Measurements from ENCODE around the gene TAS2R8. TPM values are rescaled to one million over a fixed set of nuclear protein-coding genes. Genes with fewer than 3 reads are reported as not detected.

TAS2R8 gene, protein sequence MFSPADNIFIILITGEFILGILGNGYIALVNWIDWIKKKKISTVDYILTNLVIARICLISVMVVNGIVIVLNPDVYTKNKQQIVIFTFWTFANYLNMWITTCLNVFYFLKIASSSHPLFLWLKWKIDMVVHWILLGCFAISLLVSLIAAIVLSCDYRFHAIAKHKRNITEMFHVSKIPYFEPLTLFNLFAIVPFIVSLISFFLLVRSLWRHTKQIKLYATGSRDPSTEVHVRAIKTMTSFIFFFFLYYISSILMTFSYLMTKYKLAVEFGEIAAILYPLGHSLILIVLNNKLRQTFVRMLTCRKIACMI
- total RNA-seq = under 1 TPM in 1 of 4 donors, not detected in 3; 0.49 TPM

DNA sequence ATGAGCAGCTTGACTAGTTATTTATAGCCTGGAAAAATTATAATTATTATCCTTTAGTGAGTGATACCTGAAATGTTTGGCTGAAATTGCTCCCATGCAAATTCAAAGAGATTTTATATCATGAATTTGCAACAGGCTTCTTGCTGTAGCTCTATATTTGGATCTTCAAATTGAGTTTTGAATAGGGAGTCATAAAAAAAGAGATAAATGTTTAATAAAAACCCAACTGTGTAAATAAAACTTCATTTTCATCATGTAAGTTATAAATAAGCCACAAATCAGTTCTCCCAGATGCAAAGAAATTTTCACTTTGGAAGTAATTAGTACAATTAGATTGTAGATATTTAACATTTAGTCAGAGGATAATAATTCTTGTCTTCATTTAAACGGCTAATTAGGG lies at the start of gene TAS2R8:
Gene TAS2R8 (minus strand): TSS at position 101 of the 400 bp plus-strand sequence. CDS start 306 bp downstream, outside the sequence.
- intact Hi-C loops (cut with DNase I; ENCODE audit: low total_unique reads) = no loop called here
- Histone ChIP-seq H3K36me3 (no peaks in the 10 kb centered on the region), H3K27ac (no peak within 1 kb of the TSS), H3K4me3 (no peak within 1 kb of the TSS), H3K27me3 (no peaks in the 10 kb centered on the region), H3K4me1 (no peaks in the 10 kb centered on the region), H3K9me3 (no peaks in the 10 kb centered on the region)
- TF ChIP-seq, protein P1, sequence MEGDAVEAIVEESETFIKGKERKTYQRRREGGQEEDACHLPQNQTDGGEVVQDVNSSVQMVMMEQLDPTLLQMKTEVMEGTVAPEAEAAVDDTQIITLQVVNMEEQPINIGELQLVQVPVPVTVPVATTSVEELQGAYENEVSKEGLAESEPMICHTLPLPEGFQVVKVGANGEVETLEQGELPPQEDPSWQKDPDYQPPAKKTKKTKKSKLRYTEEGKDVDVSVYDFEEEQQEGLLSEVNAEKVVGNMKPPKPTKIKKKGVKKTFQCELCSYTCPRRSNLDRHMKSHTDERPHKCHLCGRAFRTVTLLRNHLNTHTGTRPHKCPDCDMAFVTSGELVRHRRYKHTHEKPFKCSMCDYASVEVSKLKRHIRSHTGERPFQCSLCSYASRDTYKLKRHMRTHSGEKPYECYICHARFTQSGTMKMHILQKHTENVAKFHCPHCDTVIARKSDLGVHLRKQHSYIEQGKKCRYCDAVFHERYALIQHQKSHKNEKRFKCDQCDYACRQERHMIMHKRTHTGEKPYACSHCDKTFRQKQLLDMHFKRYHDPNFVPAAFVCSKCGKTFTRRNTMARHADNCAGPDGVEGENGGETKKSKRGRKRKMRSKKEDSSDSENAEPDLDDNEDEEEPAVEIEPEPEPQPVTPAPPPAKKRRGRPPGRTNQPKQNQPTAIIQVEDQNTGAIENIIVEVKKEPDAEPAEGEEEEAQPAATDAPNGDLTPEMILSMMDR (IDR thresholded peaks at IDR 0.05) = no peak
- no peak for TF ChIP-seq POLR2A (IDR thresholded peaks at IDR 0.05)
- no peak for DNase-seq

DNA sequence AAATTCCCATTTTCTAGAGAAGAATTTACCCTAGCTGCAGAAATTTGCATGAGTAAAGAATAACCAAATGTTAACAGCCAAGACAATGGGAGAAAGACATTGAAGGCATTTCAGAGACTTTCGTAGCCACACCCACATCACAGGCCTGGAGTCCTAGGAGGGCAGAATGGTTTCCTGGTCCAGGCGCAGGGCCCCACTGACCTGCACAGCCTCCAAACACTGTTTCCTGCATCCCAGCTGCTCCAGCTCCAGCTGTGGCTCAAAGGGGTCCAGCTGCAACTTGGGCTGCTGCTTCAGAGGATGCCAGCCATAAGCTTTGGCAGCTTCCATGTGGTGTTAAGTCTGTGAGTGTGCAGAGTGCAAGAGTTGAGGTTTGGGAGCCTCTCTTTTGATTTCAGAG lies 48.7 kb upstream of the TAS2R8 start:
- H3K27ac ChIP-seq = no peak overlapping the region
- intact Hi-C loops (cut with DNase I; ENCODE audit: low total_unique reads) = no loop called here
- no peaks in the 10 kb centered on the region for H3K27me3 ChIP-seq
- TF ChIP-seq, protein P1 (IDR thresholded peaks at IDR 0.05) = no peak
- TF ChIP-seq POLR2A (IDR thresholded peaks at IDR 0.05) = no peak
- H3K9me3 ChIP-seq = peaks cover 0 to 10% of the 10 kb centered on the region in 2 donors
- no peak overlapping the region for H3K4me3 ChIP-seq
- H3K4me1 ChIP-seq = no peaks in the 10 kb centered on the region
- H3K36me3 ChIP-seq = no peaks in the 10 kb centered on the region
- DNase-seq = no peak

DNA sequence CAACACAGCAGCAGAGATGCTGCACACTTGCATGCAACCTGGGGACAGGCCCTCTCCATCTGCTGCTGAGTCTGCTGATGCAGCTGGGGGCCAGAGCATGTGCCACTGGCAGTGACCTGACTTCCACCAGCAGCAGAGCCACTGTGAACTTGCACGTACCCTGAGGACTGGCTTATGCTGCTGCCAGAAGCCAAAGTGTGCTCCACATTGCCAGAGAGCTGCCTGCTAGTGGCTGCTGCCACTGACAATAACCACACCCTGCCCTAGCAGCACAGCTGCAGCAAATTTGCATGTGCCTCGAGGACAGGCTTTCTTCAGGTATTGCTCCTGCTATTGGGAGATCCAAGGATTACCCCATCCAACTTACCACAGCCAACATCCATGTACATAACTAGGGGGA lies 46.7 kb upstream of the TAS2R8 start:
- TF ChIP-seq POLR2A (IDR thresholded peaks at IDR 0.05) = no peak
- TF ChIP-seq, protein P1 (IDR thresholded peaks at IDR 0.05) = no peak
- no peaks in the 10 kb centered on the region for H3K36me3 ChIP-seq
- H3K4me3 ChIP-seq = no peak overlapping the region
- no peak for DNase-seq
- H3K4me1 ChIP-seq = no peaks in the 10 kb centered on the region
- intact Hi-C loops (cut with DNase I; ENCODE audit: low total_unique reads) = no loop called here
- no peak overlapping the region for H3K27ac ChIP-seq
- H3K27me3 ChIP-seq = no peaks in the 10 kb centered on the region
- peaks cover 0 to 10% of the 10 kb centered on the region in 2 donors for H3K9me3 ChIP-seq

DNA sequence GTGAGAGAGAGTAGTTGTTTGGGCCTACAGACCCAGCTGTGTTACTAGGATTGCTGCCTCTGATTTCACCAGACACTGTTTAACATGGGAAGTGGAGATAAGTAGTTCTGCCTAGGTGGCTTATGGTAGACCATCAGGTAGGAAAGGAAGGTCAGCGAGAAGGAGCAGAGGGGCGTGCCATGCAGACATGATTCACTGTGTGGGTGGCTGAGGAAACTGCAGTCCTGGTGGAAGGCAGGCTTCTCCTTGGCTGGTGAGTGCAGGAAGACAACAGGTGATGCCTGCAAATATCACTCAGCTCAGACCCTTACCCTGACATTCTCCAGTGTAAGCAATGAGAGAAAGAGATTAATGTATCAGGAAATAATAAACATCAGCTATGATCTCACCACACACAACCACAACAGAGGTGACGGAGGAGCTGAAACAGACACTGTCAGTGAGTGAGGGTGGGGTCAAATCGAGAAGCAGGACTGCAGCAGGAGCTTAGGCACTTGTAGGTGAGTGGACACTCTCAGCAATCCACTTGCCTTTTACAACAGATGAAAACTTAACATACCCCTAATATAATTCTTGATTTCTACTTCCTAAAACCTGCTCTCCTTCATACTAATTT lies 44.3 kb upstream of the TAS2R8 start:
- Histone ChIP-seq H3K4me3 (no peak overlapping the region), H3K27me3 (no peaks in the 10 kb centered on the region), H3K9me3 (peaks cover 0 to 9% of the 10 kb centered on the region in 2 donors), H3K36me3 (no peaks in the 10 kb centered on the region), H3K27ac (no peak overlapping the region), H3K4me1 (no peaks in the 10 kb centered on the region)
- DNase-seq = no peak
- intact Hi-C loops (cut with DNase I; ENCODE audit: low total_unique reads) = no loop called here
- TF ChIP-seq, protein P1 (IDR thresholded peaks at IDR 0.05) = no peak
- no peak for TF ChIP-seq POLR2A (IDR thresholded peaks at IDR 0.05)

DNA sequence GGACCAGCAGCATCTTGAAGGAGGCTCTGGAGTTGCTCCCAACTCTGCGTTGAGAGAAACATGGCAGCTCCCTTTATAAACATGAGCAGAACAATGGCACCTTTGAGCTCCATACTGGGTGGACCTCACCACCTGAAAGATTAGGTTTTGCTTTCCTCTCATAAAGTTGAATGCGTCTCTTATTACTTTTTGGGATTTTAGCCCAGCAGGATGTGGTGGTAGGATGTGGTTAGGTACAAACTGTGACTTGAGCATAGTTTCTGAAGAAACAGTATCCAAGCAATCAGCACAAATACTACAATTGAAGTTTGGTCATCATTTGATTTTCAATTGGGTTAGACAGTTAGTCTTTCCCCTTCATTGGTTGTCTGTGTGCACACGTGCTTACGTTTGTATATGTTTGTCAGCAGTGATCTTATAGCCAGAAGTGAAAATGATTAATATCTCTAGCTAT lies 42.4 kb upstream of the TAS2R8 start, which contains the start of gene PRR4:
Gene PRR4 (minus strand): TSS at position 51 of the 454 bp plus-strand sequence. CDS start 38 bp downstream, at position 13.
- Histone ChIP-seq H3K27ac (no peak within 1 kb of the TSS), H3K4me1 (no peaks in the 10 kb centered on the region), H3K36me3 (no peaks in the 10 kb centered on the region), H3K4me3 (no peak within 1 kb of the TSS), H3K27me3 (no peaks in the 10 kb centered on the region), H3K9me3 (no peaks in the 10 kb centered on the region)
- no peak for DNase-seq
- no peak for TF ChIP-seq POLR2A (IDR thresholded peaks at IDR 0.05)
- TF ChIP-seq, protein P1 (IDR thresholded peaks at IDR 0.05) = no peak
- intact Hi-C loops (cut with DNase I; ENCODE audit: low total_unique reads) = no loop called here

Measured in uterus (tissue), 4 donors.